ENCODE data around the gene GAS7. TPM values are rescaled to one million over a fixed set of nuclear protein-coding genes. Genes with fewer than 3 reads are reported as not detected.

Gene GAS7
- total RNA-seq, 1 donor from 2014 or later = 19.5 TPM

DNA sequence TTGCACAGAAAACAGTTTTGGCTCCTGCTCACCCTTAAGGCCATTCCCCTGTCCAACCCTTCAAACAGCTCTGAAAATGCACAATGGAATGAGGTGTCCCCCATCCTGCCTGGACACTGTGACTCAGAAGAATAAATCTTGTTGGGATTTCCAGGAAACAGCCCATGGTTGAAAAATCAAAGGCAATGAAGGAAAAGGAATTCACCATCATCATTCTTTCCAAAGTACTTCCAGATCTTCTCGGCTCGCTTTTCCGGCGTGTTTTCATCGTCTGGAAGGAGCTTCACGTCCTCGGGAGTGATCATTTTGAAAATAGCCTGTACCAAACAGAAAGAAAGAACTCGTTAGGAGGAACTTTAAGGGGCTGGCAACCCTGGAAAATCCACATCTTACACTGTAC lies 297.6 kb downstream of the GAS7 start:
- no peaks in the 10 kb centered on the region for H3K36me3 Mint-ChIP-seq
- H3K4me3 Mint-ChIP-seq = no peak overlapping the region
- no peaks in the 10 kb centered on the region for H3K9me3 Mint-ChIP-seq
- peaks cover 21% of the 10 kb centered on the region for H3K27me3 Mint-ChIP-seq
- no peak for DNase-seq (ENCODE audit: extremely low spot score, unreplicated experiment)
- no peak overlapping the region for H3K27ac Mint-ChIP-seq
- H3K4me1 Mint-ChIP-seq (ENCODE audit: unreplicated experiment) = peaks cover 22% of the 10 kb centered on the region
- TF ChIP-seq CTCF (conservative IDR thresholded peaks at IDR 0.05) = no peak

DNA sequence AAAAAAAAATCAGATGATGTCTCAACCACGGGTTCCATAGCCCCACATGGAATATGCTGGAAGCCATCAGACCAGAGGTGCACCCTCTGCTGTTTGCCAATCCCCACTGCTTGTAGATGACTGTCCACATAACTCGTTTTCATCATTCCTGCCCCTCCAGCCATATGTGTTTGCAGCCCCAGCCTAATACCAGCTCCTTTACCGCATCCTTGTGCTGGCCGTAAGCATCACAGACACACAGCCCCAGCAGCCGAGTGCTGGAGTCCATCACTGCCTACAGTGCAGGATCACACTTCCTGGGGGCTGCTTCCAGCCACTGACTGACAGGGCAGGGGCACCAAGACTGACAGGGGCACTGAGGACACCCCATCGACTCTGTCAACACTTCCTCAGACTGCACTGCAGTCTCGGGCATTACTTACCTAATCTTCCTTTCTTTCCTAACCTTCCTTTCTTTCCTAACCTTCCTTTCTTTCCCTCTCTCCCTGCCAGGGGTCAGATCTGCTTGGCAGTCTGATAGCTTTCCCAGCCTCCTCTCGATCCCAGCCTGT lies 298.3 kb downstream of the GAS7 start:
- TF ChIP-seq CTCF (conservative IDR thresholded peaks at IDR 0.05) = no peak
- no peak overlapping the region for H3K4me3 Mint-ChIP-seq
- no peaks in the 10 kb centered on the region for H3K36me3 Mint-ChIP-seq
- H3K9me3 Mint-ChIP-seq = no peaks in the 10 kb centered on the region
- H3K4me1 Mint-ChIP-seq (ENCODE audit: unreplicated experiment) = peaks cover 22% of the 10 kb centered on the region
- no peak for DNase-seq (ENCODE audit: extremely low spot score, unreplicated experiment)
- peaks cover 21% of the 10 kb centered on the region for H3K27me3 Mint-ChIP-seq
- no peak overlapping the region for H3K27ac Mint-ChIP-seq

DNA sequence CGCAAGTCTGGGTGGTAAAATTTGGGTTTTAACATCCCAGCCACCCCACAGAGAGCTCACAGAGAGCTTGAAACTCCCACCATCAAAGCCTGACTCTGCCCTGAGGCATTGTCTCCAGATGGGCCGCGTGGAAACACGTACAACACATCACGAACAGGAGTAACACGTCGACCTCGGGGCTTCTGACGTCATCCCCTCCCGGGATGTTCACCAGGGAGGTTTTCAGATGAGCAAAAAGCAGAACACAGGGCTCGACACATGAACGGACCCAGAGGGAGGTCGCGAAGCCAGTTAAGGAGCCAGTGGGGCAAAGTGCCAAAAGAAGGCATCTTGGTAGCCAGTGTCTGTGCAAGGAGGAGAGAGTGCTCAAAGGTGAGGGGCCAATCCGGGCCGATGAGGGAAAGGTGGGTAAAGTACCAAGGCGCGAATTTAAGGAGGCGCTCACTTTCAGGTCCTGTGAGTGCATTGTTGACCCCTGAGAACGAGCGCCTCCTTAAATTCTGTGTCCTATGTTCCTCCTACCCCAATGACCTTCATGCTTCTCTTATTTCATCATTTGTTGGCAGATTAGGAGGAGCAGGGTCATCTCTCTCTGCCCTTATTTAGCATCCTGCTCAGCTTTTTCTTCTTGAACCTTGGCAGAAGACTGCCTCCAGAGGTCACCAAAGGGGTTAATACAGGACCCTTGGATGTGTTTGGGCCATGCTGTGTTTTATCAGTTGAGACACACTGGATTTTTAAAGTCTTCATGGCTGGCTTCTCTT lies 298.9 kb downstream of the GAS7 start:
- TF ChIP-seq CTCF (conservative IDR thresholded peaks at IDR 0.05) = no peak
- no peaks in the 10 kb centered on the region for H3K36me3 Mint-ChIP-seq
- H3K27me3 Mint-ChIP-seq = peaks cover 21% of the 10 kb centered on the region
- DNase-seq (ENCODE audit: extremely low spot score, unreplicated experiment) = no peak
- no peaks in the 10 kb centered on the region for H3K9me3 Mint-ChIP-seq
- H3K4me1 Mint-ChIP-seq (ENCODE audit: unreplicated experiment) = peaks cover 22% of the 10 kb centered on the region
- H3K27ac Mint-ChIP-seq = peak overlapping the region; percentile 28
- no peak overlapping the region for H3K4me3 Mint-ChIP-seq

DNA sequence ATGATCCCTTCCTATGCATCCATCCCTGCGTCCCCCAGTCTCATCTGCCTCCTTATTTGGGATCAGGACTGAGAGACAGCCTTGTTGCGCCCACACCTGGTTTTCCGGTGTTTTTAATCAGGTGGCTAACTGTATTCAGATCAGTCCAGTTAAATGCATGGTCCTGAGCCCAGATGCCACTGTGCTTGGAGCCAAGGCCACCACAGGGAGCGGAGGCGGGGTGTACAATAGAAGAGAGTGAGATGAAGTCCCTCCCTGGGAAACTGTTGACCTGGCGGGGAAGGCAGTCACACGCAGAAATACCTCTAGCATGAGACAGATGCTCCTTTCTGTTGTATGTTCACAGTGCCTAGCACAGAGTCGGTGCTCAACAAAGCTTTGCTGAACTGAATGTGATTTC lies 299.6 kb downstream of the GAS7 start:
- H3K9me3 Mint-ChIP-seq = no peaks in the 10 kb centered on the region
- H3K27ac Mint-ChIP-seq = no peak overlapping the region
- H3K4me3 Mint-ChIP-seq = no peak overlapping the region
- no peak for DNase-seq (ENCODE audit: extremely low spot score, unreplicated experiment)
- H3K27me3 Mint-ChIP-seq = peaks cover 21% of the 10 kb centered on the region
- no peaks in the 10 kb centered on the region for H3K36me3 Mint-ChIP-seq
- no peak for TF ChIP-seq CTCF (conservative IDR thresholded peaks at IDR 0.05)
- H3K4me1 Mint-ChIP-seq (ENCODE audit: unreplicated experiment) = peaks cover 22% of the 10 kb centered on the region

DNA sequence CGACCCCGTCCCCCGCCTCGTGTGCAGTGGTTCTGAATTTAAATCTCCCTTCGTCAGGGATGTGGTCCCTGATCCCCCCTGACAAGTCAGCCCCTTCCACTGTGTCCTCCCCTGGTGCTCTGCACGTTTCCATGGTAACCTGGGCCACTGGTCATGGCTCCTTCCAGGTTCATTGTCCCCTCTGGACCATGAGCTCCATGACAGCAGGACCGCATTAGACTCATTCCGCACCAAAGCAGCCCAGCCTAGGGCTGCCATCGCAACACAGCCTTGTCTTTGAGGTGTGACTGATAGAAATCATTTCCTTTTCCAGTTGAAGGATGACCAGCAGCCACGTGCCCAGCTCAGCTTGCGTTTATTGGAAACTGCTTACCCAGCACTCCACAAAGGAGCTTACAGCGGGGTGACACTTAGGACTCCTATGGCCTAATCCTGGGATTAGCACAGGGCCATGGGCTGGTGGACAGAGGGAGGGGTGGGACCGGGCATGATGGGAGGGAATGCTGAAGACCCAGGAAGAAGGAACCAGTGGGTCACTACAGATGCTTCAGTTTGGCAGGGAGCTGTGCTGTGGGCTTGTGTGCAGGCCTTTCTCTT lies 300.9 kb downstream of the GAS7 start:
- peaks cover 25% of the 10 kb centered on the region for H3K27me3 Mint-ChIP-seq
- peaks cover 22% of the 10 kb centered on the region for H3K4me1 Mint-ChIP-seq (ENCODE audit: unreplicated experiment)
- H3K9me3 Mint-ChIP-seq = no peaks in the 10 kb centered on the region
- no peaks in the 10 kb centered on the region for H3K36me3 Mint-ChIP-seq
- H3K27ac Mint-ChIP-seq = no peak overlapping the region
- H3K4me3 Mint-ChIP-seq = no peak overlapping the region
- DNase-seq (ENCODE audit: extremely low spot score, unreplicated experiment) = no peak
- no peak for TF ChIP-seq CTCF (conservative IDR thresholded peaks at IDR 0.05)

All from type B pancreatic cell (in vitro differentiated cells).